Skin of body (tissue), 2 donors: ENCODE results near the gene GSG1L. TPM values are rescaled to one million over a fixed set of nuclear protein-coding genes. Genes with fewer than 3 reads are reported as not detected.
"Not testable (repeated sequence)": the region's sequence is repeated elsewhere in the genome, so short reads cannot be mapped to it uniquely, and the experiment has no call there.

Experiments used
- DNase-seq: peaks from one replicate; lab custom pipeline; 2025; lab: John Stamatoyannopoulos, UW
- total RNA-seq: library from RNA; depleted of rRNA; stranded (reverse); fragments of >200 nt; gene quantifications from one replicate; pipeline ENCODE4 v1.2.3, GENCODE V29; 2014

The GSG1L gene
- total RNA-seq, 1 donor from 2014 or later = 0.69 TPM

DNA sequence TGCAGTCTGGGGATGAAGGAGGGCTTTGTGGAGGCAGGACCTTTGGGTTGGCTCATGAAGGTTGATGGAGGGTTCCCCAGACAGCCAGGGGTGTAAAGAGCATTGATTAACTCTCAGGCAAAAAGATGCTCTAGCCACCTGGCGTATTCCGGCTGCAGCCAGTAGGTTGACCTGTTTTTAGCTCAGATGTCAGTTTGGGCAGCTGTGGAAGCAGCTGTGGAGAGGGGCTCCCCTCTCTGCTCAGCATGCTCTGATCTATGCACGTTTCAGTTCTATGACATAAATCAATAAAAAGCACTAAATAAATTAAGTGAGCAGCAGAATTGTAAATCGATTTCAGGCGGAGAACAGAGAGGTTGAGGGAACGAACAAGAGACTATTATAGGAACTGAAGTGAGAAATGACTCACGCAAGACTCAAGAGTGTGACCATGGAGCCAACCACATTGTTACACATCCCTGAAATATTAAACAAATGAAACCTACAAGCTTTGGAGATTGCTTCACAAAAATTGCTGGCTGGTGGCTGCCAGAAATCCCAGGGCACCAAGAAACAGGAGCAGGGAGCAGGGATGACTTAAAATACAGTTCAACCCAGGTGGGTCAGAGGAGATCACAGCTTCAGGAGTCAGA is 111.9 kb downstream of the GSG1L start:
- no peak for DNase-seq

DNA sequence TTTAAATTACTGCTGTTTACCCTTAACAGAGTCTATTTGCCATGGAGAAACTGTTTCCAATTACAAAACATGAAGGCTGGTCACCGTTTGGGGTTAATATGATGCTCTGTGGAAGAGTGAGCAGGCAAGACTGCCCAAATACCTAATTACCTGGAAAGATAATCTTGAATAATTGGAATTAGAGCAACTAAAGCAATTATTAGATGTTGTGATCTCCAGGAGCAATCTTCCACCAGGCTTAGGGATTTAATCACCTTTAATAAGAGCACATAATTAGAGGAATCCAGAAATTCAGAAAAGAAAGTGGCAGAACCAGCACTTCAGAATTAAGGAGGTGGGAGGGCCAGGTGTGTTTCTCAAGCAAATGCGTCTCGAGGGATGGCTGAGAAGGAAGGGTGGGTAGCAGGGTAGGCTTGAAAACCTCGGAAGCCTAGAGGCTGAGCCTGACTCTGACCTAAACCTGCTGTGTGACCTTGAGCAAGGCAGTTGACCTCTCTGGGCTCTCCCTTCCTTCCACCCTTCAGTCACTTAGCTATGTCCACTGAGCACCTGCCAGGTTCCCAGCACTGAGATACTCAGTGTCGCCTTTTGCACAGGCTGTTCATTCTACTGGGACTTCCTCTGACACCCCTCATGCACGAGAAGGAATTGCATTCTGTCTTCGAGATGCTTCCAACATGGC is 113.2 kb downstream of the GSG1L start:
- DNase-seq = no peak

DNA sequence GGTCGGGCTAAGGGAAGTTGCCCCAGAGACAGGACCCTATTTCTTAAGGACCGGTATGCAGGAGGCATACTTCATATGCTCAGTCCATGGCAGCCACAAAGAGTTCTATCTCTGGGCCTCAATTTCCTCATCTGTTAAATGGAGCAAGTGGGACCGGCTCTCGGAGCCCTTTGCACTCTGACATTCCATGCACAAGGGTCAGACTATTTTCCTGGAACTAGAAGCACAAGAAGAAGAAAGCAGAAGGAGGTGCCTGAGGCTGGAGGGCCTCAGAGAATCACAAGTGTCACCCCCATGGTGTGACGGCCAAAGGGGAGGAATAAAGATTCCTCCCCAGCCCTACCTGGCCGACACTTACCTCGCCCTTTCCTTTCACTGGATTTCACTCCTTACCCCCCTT is 115.8 kb downstream of the GSG1L start:
- DNase-seq = no peak

DNA sequence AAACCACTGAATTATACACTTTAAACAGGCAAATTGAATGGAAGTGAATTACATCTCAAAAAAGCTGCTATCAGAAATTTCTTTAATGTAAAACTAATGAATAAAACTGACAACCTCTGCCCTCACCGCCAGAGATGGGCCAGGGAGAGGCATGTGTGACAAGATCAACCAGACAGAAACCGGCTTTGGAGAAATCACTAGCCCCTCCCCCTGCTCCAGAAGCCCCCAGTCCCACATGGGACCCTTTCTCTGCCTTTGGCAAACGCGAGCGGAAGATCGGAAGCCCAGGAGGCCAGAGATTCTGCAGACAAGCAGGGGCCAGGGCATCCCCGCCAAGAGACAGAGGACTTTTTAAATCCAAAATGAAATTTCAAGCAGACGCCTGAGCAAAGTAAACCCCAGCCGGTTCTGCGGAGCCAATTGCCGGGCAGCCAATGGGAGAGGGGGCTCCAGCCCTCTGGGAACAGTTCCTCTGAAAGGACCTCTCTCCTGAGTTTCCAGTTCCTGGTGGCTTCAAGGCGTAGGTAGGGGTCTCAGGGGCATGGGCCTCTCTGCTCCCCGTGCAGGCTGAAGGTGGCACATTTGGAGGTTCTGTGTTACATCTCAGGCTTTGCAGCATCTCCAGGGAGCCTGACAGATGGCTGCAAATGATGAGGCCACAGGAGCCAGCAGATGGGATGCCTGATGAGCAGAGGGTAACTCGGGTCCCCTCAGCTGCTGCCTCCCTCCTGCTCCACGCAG is 118.1 kb downstream of the GSG1L start:
- DNase-seq = no peak

DNA sequence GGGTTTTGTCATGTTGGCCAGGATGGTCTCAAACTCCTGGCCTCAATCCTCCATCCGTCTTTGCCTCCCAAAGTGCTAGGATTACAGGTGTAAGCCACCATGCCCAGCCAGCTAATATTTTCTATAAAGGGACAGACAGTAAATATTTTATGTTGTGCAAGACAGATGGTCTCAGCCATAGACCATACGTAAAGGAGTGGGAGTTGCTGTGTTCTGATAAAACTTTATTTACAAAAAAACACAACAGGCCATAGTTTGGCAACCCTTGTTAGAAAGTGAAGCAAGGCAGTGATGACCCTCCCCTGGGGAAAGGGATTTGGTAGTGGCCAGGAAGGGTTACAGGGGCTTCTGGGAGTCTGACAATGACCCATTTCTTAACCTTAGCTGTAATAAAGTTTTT is 119.7 kb downstream of the GSG1L start:
- no peak for DNase-seq

GRCh38 chr16:27942071-27942470 is 121.4 kb downstream of the GSG1L start:
- not testable (repeated sequence) for DNase-seq

DNA sequence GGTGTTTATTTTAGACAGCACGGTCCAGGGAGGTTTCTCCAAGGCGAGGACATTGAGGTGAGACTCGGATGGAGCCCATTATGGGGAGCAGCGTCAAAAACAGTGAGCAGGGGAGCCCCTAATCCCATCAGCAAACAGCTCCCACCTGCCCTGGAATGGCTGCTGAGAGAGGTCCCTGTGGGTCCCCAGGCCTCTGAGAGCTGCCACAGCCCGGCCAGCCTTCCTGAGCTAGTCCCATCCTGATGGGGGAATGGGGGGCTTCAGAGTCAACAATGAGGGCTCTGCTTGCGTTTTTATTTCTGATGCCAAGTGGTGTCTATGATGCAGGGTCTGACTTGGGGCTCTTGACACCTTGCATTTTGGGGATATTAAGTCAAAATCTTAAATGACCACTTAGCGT is 128.4 kb downstream of the GSG1L start:
- no peak for DNase-seq

DNA sequence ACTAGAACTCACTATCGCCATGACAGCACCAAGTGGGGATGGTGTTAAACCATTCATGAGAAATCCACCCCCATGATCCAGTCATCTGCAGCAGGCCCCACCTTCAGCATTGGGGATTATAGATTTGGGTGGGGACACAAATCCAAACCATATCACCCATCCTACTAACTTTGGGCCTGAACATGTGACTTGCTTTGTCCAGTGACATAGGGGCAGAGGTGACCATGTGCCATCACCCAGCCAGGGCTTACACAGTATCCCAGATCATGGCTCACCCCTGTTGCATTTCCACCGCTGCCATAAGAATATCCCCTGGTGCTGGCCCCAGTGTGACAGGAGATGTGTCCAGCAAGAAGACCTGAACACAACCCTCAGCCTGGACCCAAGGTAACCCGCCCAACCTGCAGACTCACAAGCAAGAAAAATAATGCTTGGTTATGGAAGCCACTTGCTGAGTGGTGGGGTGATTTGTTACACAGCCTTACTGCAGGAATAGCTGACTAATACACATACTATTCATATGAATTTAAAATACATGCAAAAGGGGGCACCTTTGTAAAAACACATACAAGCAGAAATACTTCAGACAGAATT is 130.9 kb downstream of the GSG1L start:
- DNase-seq = no peak

- no peak for DNase-seq
Measured at GRCh38 chr16:27929818-27930217, 133.7 kb downstream of the GSG1L start.

DNA sequence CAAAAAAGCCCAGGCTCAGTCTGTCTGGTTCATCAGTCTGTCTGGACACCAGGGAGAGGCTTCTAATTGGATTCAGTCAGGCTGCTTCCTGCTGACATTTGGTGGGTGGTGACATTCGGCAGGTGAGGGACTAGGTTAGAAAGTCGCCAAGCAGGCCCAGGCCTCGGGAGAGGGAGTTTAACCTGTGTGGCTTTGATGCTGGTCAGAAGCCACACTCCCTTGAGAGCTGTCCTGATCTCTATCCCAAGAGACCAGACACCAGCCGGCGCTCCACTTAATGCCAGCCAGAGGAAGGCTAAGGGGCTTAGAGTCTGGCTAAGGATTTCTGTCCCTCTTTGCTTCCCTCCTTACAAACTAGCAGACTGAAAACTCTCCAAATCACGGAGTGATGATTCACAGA is 135.0 kb downstream of the GSG1L start:
- DNase-seq = no peak

GRCh38 chr16:27927266-27927901 is 136.1 kb downstream of the GSG1L start:
- no peak for DNase-seq

DNA sequence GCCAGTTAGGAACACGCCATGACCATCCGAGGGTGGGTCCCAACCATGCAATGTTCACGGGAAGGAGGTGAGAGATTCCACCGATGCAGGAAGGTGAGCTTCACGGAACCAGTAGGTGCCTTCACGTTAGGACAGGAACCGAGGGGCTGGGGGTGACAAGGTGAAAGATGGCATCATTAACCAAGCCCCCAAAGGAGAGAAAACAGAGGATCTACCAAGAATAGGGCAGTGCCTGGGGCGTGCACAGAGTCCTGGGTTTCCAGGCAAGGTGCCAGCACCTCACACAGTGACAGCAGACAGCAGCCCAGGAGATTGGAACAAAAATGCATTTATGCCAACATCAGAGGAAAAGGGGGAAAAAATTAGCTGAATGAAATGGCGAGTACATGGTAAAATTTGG is 137.9 kb downstream of the GSG1L start:
- no peak for DNase-seq

DNA sequence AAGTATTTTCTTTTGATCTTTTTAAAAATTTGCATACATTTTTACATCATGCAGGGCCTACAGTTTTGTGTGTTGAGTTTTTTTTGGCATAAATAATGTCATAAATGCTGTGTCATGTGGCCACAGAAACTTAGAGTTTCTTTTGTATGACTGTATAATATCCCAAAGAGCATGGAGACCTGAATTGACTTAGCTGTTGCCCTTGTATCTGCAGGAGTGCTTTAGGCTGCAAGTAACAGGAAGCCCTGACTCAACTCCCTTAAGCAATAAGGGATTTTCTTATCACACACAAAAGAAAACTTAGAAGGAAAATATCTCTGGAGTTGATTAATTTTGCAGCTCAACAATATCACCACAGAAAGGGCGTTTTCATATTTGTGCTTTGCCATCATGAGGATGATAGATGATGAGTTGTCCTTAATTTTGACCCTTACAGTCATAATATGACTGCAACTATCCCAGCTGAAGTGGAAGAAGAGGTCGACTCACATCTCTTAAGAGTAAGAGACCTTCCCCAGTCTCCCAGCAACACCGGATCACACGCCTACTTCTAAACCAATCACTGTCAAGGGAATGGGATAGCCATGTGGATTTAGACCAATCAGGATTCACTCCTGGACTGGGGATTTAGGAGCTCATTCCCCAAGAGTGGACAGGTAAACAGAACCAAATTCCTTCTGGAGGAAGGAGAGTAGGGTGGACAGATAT is 138.9 kb downstream of the GSG1L start:
- DNase-seq = no peak

- DNase-seq = no peak
Measured at GRCh38 chr16:27923751-27924150, 139.8 kb downstream of the GSG1L start.

DNA sequence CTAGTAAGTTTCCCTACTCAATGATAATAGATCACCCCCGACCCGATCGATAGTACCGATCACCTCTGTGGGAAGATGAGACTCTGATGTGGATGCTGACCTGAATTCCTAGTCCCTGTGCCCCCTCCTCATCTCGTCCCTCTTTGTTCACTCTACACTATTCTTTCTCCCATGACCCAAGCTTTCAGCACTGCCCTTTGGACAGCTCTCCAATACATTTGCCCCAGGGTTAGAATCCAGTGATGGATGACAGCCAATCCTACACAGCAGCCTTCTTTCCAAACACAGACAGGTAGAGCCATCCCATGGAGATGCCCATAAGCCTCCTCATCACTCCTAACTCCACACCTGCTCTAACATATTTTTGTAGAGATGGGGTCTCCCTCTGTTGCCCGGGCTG is 141.1 kb downstream of the GSG1L start:
- DNase-seq = no peak

GRCh38 chr16:27921134-27921533 is 142.4 kb downstream of the GSG1L start:
- no peak for DNase-seq

GRCh38 chr16:27920391-27920891 is 143.1 kb downstream of the GSG1L start:
- no peak for DNase-seq

- DNase-seq = no peak
Measured at GRCh38 chr16:27918755-27919154, 144.8 kb downstream of the GSG1L start.

DNA sequence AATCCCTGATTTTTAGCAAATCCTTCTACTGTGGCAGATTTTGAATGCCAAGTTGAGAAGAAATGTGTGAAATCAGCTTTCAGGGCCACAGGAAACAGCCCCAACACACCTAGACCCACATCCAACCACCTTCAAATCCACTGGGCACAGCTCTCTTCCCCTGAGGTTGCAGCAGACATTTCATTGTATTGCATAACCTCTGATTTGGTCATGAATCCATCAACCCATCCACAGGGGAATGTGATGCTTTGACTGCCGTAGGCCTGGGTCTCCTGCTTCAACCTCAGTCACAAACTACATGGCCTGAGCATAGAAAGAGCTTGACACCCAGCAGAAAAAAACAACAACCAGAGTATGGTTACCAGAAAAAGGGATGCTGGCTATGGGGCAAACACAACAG is 145.6 kb downstream of the GSG1L start:
- DNase-seq = no peak

- no peak for DNase-seq
Measured at GRCh38 chr16:27911486-27911885, 152.0 kb downstream of the GSG1L start.

- DNase-seq = no peak
Measured at GRCh38 chr16:27907457-27907972, 156.0 kb downstream of the GSG1L start.
